OCI-LY3 (cell line): Measurements from ENCODE around the gene FAM53A.

Source experiments
- EZH2phosphoT487 ChIP-seq: fragments of 200-600 bp; shearing (Covaris generic); IDR thresholded peaks from 2 replicates; pipeline ENCODE4 v1.6.1; 2018; ENCODE audit warnings: antibody characterized with exemption, mixed run types, low read depth
- TF ChIP-seq, protein P1 (sequence below): fragments of 200-600, 300-600 bp; sonication (generic); IDR thresholded peaks from 2 replicates; pipeline ENCODE4 v1.5.1; 2014; ENCODE audit warnings: antibody characterized with exemption, low read length, low read depth

DNA sequence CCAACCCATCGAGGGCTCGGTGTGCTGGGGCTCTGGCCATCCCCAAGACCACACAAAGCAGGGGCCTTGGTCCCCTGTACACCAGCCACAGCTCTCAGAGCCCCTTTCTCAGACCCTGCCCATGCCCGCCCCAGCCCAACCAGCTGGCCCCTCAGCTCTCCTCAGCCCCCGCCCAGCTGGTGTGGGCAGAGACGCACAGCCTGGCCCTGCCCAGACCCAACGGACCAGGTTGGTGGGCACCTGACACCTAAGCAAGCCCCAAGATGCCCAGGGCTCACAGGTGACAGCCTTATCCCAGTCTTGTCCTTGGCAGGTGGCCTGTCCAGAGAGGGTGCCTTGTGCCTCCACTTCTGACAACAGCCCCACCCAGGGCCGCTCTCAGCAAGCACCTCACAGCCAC lies 42.4 kb downstream of the FAM53A start:
- TF ChIP-seq, protein P1, sequence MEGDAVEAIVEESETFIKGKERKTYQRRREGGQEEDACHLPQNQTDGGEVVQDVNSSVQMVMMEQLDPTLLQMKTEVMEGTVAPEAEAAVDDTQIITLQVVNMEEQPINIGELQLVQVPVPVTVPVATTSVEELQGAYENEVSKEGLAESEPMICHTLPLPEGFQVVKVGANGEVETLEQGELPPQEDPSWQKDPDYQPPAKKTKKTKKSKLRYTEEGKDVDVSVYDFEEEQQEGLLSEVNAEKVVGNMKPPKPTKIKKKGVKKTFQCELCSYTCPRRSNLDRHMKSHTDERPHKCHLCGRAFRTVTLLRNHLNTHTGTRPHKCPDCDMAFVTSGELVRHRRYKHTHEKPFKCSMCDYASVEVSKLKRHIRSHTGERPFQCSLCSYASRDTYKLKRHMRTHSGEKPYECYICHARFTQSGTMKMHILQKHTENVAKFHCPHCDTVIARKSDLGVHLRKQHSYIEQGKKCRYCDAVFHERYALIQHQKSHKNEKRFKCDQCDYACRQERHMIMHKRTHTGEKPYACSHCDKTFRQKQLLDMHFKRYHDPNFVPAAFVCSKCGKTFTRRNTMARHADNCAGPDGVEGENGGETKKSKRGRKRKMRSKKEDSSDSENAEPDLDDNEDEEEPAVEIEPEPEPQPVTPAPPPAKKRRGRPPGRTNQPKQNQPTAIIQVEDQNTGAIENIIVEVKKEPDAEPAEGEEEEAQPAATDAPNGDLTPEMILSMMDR = no peak
- TF ChIP-seq EZH2phosphoT487 = no peak
